HepG2 (cell line): Measurements from ENCODE around the gene AMN. TPM values are rescaled to one million over a fixed set of nuclear protein-coding genes. Genes with fewer than 3 reads are reported as not detected.

Experiments used
- AGO2 ChIP-seq: fragments of 200-400 bp; formaldehyde crosslinking; optimal IDR thresholded peaks from 2 replicates; pipeline ENCODE3; 2017; ENCODE audit warnings: mild to moderate bottlenecking, low read depth, low read length, moderate library complexity
- ESRRA ChIP-seq: sonication (generic); formaldehyde crosslinking; IDR thresholded peaks from 2 replicates; pipeline ENCODE4 v1.5.1; 2020; ENCODE audit warnings: mild to moderate bottlenecking, low read depth, missing genetic modification reagents
- HNRNPH1 ChIP-seq: fragments of 200-400 bp; formaldehyde crosslinking; optimal IDR thresholded peaks from 2 replicates; pipeline ENCODE3; 2017; ENCODE audit warnings: mild to moderate bottlenecking, low read depth, low read length
- PRMT3 ChIP-seq: sonication (generic); formaldehyde crosslinking; IDR thresholded peaks from 2 replicates; pipeline ENCODE4 v1.8.1; 2022; ENCODE audit warnings: low read depth, mild to moderate bottlenecking, moderate library complexity, missing genetic modification reagents, borderline replicate concordance
- ZNF337 ChIP-seq: sonication (generic); formaldehyde crosslinking; IDR thresholded peaks from 2 replicates; pipeline ENCODE4 v1.5.1; 2020; ENCODE audit warnings: missing genetic modification reagents, low read depth, mild to moderate bottlenecking, borderline replicate concordance
- ZNF460 ChIP-seq: sonication (generic); formaldehyde crosslinking; IDR thresholded peaks from 2 replicates; pipeline ENCODE4 v1.5.1; 2020; ENCODE audit warnings: missing genetic modification reagents, mild to moderate bottlenecking, borderline replicate concordance
- polyA plus RNA-seq, 8 experiments: library from polyadenylated mRNA; depleted of rRNA in 3 of 8; stranded (reverse) in 7 of 8; unstranded in 1 of 8; fragments of >200 nt; fragmentation: Illumina TruSeq in 4 of 8; extraction: Trizol in 4 of 8; gene quantifications; 2 replicates each; pipeline versions ENCODE4 v1.2.1 to v1.2.3, GENCODE V29; 2011 to 2016; ENCODE audit warnings: low read depth in 4 of 8, missing spikeins in 1 of 8, mixed read lengths in 1 of 8; ENCODE audit not compliant: insufficient read depth in 1 of 8
- total RNA-seq, 5 experiments: library from RNA; depleted of rRNA; stranded (reverse); fragments of >200 nt; fragmentation: Illumina TruSeq; extraction: Trizol; gene quantifications; 2 replicates each; pipeline ENCODE4 v1.2.3, GENCODE V29; 2016; ENCODE audit warnings: low read depth in 1 of 5
- TF ChIP-seq, protein P1 (sequence below): sonication (generic); formaldehyde crosslinking; IDR thresholded peaks from 2 replicates; pipeline ENCODE4 v1.4.0; 2020; ENCODE audit warnings: missing genetic modification reagents
- TF ChIP-seq, protein P2 (sequence below): sonication (generic); formaldehyde crosslinking; IDR thresholded peaks from 2 replicates; pipeline ENCODE4 v1.5.1; 2020; ENCODE audit warnings: mild to moderate bottlenecking, missing genetic modification reagents, moderate library complexity
- TF ChIP-seq, protein P3 (sequence below): sonication (generic); formaldehyde crosslinking; IDR thresholded peaks from one replicate; pipeline ENCODE4 v1.5.1; 2020; ENCODE audit warnings: mild to moderate bottlenecking, missing genetic modification reagents; ENCODE audit errors: not compliant biosample characterization
- TF ChIP-seq, protein P4 (sequence below): sonication (generic); formaldehyde crosslinking; IDR thresholded peaks from 2 replicates; pipeline ENCODE4 v1.4.0; 2020; ENCODE audit warnings: missing genetic modification reagents
- TF ChIP-seq, protein P5 (sequence below): sonication (generic); formaldehyde crosslinking; IDR thresholded peaks from 2 replicates; pipeline ENCODE4 v1.5.0; 2020; ENCODE audit warnings: missing genetic modification reagents

Gene AMN
- total and polyA plus RNA-seq, 2 of the 13 experiments (the other 11 are each of a cell fraction or from before 2014, with no cell fraction given) = 9.8 to 33.1 TPM

DNA sequence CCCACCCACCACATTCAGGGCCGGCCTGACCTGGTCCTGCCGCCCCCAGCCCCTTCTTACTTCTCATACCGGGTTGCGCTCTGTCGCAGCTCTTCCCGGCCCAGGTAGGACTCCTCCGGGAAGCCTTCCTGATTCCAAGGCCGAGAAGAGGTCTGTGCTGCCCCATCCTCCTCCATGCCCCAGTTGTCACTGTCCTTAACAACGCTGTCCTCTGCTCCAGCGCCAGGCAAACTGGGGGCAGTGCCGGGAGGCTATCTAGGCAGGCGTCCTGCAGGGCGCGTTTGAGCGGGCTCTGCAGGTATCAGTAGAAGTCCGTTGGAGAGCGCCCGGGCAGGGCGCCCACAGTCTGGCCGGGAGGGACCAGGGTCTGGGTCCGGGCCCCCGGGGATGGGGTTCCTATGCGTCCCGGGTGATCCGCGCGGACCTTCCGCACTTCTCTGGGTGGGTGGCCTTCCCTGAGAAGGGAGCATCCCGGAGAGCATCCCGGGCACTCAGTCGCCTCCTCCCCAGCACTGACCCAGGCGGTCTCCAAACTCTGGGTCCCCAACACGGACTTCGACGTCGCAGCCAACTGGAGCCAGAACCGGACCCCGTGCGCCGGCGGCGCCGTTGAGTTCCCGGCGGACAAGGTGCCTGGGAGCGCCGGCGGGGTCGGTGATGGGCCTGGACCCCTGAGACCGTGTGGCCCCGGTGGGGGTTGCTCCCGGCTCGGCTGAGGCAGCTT, 900 bp downstream of the AMN start (continued):
- TF ChIP-seq, protein P1, sequence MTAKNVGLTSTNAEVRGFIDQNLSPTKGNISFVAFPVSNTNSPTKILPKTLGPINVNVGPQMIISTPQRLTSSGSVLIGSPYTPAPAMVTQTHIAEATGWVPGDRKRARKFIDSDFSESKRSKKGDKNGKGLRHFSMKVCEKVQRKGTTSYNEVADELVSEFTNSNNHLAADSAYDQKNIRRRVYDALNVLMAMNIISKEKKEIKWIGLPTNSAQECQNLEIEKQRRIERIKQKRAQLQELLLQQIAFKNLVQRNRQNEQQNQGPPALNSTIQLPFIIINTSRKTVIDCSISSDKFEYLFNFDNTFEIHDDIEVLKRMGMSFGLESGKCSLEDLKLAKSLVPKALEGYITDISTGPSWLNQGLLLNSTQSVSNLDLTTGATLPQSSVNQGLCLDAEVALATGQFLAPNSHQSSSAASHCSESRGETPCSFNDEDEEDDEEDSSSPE = no peak
- TF ChIP-seq, protein P2, sequence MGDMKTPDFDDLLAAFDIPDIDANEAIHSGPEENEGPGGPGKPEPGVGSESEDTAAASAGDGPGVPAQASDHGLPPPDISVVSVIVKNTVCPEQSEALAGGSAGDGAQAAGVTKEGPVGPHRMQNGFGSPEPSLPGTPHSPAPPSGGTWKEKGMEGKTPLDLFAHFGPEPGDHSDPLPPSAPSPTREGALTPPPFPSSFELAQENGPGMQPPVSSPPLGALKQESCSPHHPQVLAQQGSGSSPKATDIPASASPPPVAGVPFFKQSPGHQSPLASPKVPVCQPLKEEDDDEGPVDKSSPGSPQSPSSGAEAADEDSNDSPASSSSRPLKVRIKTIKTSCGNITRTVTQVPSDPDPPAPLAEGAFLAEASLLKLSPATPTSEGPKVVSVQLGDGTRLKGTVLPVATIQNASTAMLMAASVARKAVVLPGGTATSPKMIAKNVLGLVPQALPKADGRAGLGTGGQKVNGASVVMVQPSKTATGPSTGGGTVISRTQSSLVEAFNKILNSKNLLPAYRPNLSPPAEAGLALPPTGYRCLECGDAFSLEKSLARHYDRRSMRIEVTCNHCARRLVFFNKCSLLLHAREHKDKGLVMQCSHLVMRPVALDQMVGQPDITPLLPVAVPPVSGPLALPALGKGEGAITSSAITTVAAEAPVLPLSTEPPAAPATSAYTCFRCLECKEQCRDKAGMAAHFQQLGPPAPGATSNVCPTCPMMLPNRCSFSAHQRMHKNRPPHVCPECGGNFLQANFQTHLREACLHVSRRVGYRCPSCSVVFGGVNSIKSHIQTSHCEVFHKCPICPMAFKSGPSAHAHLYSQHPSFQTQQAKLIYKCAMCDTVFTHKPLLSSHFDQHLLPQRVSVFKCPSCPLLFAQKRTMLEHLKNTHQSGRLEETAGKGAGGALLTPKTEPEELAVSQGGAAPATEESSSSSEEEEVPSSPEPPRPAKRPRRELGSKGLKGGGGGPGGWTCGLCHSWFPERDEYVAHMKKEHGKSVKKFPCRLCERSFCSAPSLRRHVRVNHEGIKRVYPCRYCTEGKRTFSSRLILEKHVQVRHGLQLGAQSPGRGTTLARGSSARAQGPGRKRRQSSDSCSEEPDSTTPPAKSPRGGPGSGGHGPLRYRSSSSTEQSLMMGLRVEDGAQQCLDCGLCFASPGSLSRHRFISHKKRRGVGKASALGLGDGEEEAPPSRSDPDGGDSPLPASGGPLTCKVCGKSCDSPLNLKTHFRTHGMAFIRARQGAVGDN (CRISPR knock-in tag) = peak; percentile 42; the same call in 1 of the 2 replicates
- TF ChIP-seq, protein P3, sequence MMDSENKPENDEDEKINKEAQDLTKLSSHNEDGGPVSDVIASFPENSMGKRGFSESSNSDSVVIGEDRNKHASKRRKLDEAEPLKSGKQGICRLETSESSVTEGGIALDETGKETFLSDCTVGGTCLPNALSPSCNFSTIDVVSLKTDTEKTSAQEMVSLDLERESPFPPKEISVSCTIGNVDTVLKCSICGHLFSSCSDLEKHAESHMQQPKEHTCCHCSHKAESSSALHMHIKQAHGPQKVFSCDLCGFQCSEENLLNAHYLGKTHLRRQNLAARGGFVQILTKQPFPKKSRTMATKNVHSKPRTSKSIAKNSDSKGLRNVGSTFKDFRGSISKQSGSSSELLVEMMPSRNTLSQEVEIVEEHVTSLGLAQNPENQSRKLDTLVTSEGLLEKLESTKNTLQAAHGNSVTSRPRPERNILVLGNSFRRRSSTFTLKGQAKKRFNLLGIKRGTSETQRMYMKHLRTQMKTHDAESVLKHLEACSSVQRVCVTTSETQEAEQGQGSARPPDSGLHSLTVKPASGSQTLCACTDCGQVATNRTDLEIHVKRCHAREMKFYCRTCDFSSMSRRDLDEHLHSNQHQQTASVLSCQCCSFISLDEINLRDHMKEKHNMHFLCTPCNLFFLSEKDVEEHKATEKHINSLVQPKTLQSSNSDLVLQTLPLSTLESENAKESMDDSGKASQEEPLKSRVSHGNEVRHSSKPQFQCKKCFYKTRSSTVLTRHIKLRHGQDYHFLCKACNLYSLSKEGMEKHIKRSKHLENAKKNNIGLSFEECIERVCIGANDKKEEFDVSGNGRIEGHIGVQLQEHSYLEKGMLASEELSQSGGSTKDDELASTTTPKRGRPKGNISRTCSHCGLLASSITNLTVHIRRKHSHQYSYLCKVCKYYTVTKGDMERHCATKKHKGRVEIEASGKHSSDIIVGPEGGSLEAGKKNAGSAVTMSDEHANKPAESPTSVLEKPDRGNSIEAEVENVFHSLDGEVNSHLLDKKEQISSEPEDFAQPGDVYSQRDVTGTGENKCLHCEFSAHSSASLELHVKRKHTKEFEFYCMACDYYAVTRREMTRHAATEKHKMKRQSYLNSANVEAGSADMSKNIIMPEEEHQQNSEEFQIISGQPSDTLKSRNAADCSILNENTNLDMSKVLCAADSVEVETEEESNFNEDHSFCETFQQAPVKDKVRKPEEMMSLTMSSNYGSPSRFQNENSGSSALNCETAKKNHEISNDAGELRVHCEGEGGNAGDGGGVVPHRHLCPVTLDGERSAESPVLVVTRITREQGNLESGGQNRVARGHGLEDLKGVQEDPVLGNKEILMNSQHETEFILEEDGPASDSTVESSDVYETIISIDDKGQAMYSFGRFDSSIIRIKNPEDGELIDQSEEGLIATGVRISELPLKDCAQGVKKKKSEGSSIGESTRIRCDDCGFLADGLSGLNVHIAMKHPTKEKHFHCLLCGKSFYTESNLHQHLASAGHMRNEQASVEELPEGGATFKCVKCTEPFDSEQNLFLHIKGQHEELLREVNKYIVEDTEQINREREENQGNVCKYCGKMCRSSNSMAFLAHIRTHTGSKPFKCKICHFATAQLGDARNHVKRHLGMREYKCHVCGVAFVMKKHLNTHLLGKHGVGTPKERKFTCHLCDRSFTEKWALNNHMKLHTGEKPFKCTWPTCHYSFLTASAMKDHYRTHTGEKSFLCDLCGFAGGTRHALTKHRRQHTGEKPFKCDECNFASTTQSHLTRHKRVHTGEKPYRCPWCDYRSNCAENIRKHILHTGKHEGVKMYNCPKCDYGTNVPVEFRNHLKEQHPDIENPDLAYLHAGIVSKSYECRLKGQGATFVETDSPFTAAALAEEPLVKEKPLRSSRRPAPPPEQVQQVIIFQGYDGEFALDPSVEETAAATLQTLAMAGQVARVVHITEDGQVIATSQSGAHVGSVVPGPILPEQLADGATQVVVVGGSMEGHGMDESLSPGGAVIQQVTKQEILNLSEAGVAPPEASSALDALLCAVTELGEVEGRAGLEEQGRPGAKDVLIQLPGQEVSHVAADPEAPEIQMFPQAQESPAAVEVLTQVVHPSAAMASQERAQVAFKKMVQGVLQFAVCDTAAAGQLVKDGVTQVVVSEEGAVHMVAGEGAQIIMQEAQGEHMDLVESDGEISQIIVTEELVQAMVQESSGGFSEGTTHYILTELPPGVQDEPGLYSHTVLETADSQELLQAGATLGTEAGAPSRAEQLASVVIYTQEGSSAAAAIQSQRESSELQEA (CRISPR knock-in tag) = no peak
- TF ChIP-seq ESRRA (no peak), PRMT3 (CRISPR knock-in tag) (no peak), AGO2 (peak; percentile 60), ZNF337 (no peak), HNRNPH1 (no peak), ZNF460 (no peak)
- TF ChIP-seq, protein P4, sequence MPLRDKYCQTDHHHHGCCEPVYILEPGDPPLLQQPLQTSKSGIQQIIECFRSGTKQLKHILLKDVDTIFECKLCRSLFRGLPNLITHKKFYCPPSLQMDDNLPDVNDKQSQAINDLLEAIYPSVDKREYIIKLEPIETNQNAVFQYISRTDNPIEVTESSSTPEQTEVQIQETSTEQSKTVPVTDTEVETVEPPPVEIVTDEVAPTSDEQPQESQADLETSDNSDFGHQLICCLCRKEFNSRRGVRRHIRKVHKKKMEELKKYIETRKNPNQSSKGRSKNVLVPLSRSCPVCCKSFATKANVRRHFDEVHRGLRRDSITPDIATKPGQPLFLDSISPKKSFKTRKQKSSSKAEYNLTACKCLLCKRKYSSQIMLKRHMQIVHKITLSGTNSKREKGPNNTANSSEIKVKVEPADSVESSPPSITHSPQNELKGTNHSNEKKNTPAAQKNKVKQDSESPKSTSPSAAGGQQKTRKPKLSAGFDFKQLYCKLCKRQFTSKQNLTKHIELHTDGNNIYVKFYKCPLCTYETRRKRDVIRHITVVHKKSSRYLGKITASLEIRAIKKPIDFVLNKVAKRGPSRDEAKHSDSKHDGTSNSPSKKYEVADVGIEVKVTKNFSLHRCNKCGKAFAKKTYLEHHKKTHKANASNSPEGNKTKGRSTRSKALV = peak; percentile 20; the same call in 1 of the 2 replicates
- TF ChIP-seq, protein P5, sequence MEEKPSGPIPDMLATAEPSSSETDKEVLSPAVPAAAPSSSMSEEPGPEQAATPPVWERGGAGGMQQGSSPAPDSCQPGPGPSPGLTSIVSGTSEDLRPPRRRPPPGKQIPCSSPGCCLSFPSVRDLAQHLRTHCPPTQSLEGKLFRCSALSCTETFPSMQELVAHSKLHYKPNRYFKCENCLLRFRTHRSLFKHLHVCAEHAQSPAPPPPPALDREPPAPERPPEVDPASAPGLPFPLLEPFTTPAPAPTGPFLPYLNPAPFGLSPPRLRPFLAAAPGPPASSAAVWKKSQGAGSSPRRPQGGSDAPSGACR = no peak
